GM23338 (cell line): ENCODE data around the gene RXRA.

Experiments used
- CREB1 ChIP-seq: fragments of 250-450 bp; sonication (Bioruptor Pico); IDR thresholded peaks from 2 replicates; pipeline ENCODE4 v1.5.0; 2020; ENCODE audit warnings: low read depth, mild to moderate bottlenecking, moderate library complexity
- CTCF ChIP-seq, 2 experiments: fragments of 200-600 bp in 1 of 2; sonication (generic) in 1 of 2; conservative IDR thresholded peaks; 2 replicates each; pipeline versions ENCODE4 v1.5.1 to v1.6.1; 2016 to 2017; ENCODE audit warnings: antibody characterized with exemption in 2 of 2, low read depth in 2 of 2, mild to moderate bottlenecking in 2 of 2, moderate library complexity in 1 of 2
- ETS1 ChIP-seq: IDR thresholded peaks from 2 replicates; pipeline ENCODE4 v1.6.1; 2016; ENCODE audit warnings: antibody characterized with exemption
- EZH2 ChIP-seq: fragments of 200-600 bp; sonication (generic); IDR thresholded peaks from one replicate; pipeline ENCODE4 v1.8.0; 2017; ENCODE audit warnings: antibody characterized with exemption, mild to moderate bottlenecking, low read depth; ENCODE audit not compliant: unreplicated experiment
- EZH2phosphoT487 ChIP-seq: fragments of 200-600 bp; sonication (generic); IDR thresholded peaks from one replicate; pipeline ENCODE4 v1.8.1; 2018; ENCODE audit warnings: antibody characterized with exemption; ENCODE audit not compliant: unreplicated experiment
- JUNB ChIP-seq: IDR thresholded peaks from one replicate; pipeline ENCODE4 v1.6.1; 2016; ENCODE audit warnings: antibody characterized with exemption; ENCODE audit not compliant: unreplicated experiment
- NANOG ChIP-seq: IDR thresholded peaks from 2 replicates; pipeline ENCODE4 v1.6.1; 2016; ENCODE audit warnings: antibody characterized with exemption, borderline replicate concordance
- POLR2AphosphoS5 ChIP-seq: IDR thresholded peaks from 2 replicates; pipeline ENCODE4 v1.6.1; 2016; ENCODE audit warnings: antibody characterized with exemption, low read depth
- STAT1 ChIP-seq: IDR thresholded peaks from one replicate; pipeline ENCODE4 v1.6.1; 2016; ENCODE audit warnings: antibody characterized with exemption; ENCODE audit not compliant: unreplicated experiment
- ZNF114 ChIP-seq: fragments of 250-450 bp; sonication (Bioruptor Pico); IDR thresholded peaks from 2 replicates; pipeline ENCODE4 v1.5.0; 2020; ENCODE audit warnings: mild to moderate bottlenecking, moderate library complexity
- ZNF331 ChIP-seq: fragments of 250-450 bp; sonication (Bioruptor Pico); IDR thresholded peaks from 2 replicates; pipeline ENCODE4 v1.5.0; 2020; ENCODE audit warnings: low read depth, mild to moderate bottlenecking, moderate library complexity
- TF ChIP-seq, protein P1 (sequence below): IDR thresholded peaks from one replicate; pipeline ENCODE4 v1.6.1; 2018; ENCODE audit warnings: antibody characterized with exemption; ENCODE audit not compliant: unreplicated experiment
- TF ChIP-seq, protein P2 (sequence below): fragments of 250-450 bp; sonication (Bioruptor Pico); IDR thresholded peaks from 2 replicates; pipeline ENCODE4 v1.5.0; 2020; ENCODE audit warnings: mild to moderate bottlenecking, moderate library complexity

DNA sequence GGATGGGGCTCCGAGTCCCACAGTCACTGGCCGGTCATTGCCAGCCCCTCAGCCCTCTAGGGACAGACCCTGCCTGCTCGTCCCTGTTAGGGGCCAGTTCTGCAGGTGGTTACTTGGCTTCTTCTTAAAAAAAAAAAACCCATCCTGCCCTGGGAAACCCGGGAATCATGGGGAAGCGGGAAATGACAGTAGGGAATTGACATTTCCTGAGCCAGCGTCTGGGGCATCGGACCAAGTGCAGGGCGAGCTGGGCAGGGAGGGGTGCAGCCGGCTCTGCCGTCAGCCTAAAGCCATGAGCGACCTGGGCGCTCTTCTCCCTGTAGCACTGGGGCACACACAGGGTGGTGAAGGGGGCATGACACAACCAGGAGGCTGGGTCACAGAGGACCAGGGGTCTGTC lies 66.6 kb downstream of the RXRA start:
- no peak for TF ChIP-seq CTCF (conservative IDR thresholded peaks at IDR 0.05; ENCODE audit: low read depth in 2 of 2)
- no peak for TF ChIP-seq EZH2
- no peak for TF ChIP-seq POLR2AphosphoS5
- TF ChIP-seq, protein P1, sequence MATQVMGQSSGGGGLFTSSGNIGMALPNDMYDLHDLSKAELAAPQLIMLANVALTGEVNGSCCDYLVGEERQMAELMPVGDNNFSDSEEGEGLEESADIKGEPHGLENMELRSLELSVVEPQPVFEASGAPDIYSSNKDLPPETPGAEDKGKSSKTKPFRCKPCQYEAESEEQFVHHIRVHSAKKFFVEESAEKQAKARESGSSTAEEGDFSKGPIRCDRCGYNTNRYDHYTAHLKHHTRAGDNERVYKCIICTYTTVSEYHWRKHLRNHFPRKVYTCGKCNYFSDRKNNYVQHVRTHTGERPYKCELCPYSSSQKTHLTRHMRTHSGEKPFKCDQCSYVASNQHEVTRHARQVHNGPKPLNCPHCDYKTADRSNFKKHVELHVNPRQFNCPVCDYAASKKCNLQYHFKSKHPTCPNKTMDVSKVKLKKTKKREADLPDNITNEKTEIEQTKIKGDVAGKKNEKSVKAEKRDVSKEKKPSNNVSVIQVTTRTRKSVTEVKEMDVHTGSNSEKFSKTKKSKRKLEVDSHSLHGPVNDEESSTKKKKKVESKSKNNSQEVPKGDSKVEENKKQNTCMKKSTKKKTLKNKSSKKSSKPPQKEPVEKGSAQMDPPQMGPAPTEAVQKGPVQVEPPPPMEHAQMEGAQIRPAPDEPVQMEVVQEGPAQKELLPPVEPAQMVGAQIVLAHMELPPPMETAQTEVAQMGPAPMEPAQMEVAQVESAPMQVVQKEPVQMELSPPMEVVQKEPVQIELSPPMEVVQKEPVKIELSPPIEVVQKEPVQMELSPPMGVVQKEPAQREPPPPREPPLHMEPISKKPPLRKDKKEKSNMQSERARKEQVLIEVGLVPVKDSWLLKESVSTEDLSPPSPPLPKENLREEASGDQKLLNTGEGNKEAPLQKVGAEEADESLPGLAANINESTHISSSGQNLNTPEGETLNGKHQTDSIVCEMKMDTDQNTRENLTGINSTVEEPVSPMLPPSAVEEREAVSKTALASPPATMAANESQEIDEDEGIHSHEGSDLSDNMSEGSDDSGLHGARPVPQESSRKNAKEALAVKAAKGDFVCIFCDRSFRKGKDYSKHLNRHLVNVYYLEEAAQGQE = no peak
- TF ChIP-seq EZH2phosphoT487 = no peak
- no peak for TF ChIP-seq ETS1
- no peak for TF ChIP-seq ZNF114 (CRISPR knock-in tag)
- no peak for TF ChIP-seq CREB1
- TF ChIP-seq NANOG = no peak
- no peak for TF ChIP-seq ZNF331
- TF ChIP-seq JUNB = no peak
- TF ChIP-seq, protein P2, sequence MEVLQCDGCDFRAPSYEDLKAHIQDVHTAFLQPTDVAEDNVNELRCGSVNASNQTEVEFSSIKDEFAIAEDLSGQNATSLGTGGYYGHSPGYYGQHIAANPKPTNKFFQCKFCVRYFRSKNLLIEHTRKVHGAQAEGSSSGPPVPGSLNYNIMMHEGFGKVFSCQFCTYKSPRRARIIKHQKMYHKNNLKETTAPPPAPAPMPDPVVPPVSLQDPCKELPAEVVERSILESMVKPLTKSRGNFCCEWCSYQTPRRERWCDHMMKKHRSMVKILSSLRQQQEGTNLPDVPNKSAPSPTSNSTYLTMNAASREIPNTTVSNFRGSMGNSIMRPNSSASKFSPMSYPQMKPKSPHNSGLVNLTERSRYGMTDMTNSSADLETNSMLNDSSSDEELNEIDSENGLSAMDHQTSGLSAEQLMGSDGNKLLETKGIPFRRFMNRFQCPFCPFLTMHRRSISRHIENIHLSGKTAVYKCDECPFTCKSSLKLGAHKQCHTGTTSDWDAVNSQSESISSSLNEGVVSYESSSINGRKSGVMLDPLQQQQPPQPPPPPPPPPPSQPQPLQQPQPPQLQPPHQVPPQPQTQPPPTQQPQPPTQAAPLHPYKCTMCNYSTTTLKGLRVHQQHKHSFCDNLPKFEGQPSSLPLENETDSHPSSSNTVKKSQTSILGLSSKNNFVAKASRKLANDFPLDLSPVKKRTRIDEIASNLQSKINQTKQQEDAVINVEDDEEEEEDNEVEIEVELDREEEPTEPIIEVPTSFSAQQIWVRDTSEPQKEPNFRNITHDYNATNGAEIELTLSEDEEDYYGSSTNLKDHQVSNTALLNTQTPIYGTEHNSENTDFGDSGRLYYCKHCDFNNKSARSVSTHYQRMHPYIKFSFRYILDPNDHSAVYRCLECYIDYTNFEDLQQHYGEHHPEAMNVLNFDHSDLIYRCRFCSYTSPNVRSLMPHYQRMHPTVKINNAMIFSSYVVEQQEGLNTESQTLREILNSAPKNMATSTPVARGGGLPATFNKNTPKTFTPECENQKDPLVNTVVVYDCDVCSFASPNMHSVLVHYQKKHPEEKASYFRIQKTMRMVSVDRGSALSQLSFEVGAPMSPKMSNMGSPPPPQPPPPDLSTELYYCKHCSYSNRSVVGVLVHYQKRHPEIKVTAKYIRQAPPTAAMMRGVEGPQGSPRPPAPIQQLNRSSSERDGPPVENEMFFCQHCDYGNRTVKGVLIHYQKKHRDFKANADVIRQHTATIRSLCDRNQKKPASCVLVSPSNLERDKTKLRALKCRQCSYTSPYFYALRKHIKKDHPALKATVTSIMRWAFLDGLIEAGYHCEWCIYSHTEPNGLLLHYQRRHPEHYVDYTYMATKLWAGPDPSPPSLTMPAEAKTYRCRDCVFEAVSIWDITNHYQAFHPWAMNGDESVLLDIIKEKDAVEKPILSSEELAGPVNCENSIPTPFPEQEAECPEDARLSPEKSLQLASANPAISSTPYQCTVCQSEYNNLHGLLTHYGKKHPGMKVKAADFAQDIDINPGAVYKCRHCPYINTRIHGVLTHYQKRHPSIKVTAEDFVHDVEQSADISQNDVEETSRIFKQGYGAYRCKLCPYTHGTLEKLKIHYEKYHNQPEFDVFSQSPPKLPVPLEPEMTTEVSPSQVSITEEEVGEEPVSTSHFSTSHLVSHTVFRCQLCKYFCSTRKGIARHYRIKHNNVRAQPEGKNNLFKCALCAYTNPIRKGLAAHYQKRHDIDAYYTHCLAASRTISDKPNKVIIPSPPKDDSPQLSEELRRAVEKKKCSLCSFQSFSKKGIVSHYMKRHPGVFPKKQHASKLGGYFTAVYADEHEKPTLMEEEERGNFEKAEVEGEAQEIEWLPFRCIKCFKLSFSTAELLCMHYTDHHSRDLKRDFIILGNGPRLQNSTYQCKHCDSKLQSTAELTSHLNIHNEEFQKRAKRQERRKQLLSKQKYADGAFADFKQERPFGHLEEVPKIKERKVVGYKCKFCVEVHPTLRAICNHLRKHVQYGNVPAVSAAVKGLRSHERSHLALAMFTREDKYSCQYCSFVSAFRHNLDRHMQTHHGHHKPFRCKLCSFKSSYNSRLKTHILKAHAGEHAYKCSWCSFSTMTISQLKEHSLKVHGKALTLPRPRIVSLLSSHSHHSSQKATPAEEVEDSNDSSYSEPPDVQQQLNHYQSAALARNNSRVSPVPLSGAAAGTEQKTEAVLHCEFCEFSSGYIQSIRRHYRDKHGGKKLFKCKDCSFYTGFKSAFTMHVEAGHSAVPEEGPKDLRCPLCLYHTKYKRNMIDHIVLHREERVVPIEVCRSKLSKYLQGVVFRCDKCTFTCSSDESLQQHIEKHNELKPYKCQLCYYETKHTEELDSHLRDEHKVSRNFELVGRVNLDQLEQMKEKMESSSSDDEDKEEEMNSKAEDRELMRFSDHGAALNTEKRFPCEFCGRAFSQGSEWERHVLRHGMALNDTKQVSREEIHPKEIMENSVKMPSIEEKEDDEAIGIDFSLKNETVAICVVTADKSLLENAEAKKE (CRISPR knock-in tag) = no peak
- no peak for TF ChIP-seq STAT1
